Cardiac ventricle fibroblast (primary cell): Measurements from ENCODE around the gene PTPN2. TPM values are rescaled to one million over a fixed set of nuclear protein-coding genes. Genes with fewer than 3 reads are reported as not detected.

Experiments used
- total RNA-seq: library from RNA; depleted of rRNA; stranded (reverse); fragments of >200 nt; gene quantifications from 2 replicates; pipeline ENCODE4 v1.2.3, GENCODE V29; 2015

The PTPN2 gene
- total RNA-seq = 23.2 and 26.0 TPM in 2 replicates

DNA sequence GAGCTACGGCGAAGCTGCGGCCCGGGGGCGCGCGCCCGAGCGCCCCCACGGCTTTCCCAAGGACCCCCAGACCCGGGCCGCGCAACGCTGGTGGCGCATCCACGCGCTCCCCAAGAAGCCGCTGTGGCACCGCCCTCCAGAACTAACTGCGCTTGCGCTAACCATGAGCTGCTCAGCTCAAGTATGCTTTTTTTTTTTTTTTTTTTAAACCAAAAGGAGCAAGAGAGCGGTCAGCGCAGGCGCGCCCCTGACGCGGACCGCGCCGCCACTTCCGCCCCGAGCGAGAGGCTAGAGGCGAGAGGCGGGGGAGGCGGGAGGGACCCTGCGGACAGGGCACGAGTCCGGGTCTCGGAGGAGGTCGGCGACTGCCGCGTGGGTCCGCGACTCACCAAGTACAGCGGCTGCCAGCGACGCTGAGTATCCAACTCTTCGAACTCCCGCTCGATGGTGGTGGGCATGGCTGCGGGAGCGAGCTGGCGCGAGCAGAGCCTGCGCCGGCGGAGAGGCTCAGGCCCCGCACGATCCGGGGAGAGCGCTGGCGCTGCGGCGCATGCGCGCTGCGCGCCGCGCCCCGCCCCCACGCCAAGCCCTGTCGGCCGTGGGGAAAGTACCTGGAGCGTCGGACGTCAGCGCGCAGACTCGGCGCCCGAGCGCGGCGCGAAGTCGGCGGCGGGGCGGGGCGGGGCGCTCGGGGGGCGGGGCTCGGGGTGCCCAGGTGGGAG is at the start of gene PTPN2:
PTPN2 (minus strand) TSS at position 554 of the 722 bp plus-strand sequence; CDS start at position 458, 96 bp downstream.

Other genes starting within 250 kb of the PTPN2 start
- 10.2 and 10.3 TPM in 2 replicates for gene SPIRE1, start 226.1 kb downstream of the PTPN2 start, total RNA-seq
- 9.2 and 14.3 TPM in 2 replicates for gene CEP76, start 181.5 kb downstream of the PTPN2 start, total RNA-seq
- gene PSMG2, start 181.2 kb downstream of the PTPN2 start, total RNA-seq = 67.7 and 83.8 TPM in 2 replicates
- gene SEH1L, start 63.8 kb upstream of the PTPN2 start, total RNA-seq = 23.2 and 26.2 TPM in 2 replicates
- gene CEP192, start 107.1 kb upstream of the PTPN2 start, total RNA-seq = 13.6 and 14.5 TPM in 2 replicates